PC-3 (cell line): Measurements from ENCODE around the gene SLC43A3. TPM values are rescaled to one million over a fixed set of nuclear protein-coding genes. Genes with fewer than 3 reads are reported as not detected.

Experiments
- ATAC-seq: fragments of 200-7000 bp; cut with Tn5 transposase; 2 replicates; pipeline ENCODE4 v1.9.1; 2020; ENCODE audit warnings: mild to moderate bottlenecking, moderate library complexity
- BruUV-seq: library from RNA; stranded (reverse); fragments of 400-500 nt; replicated peaks from 2 replicates; lab custom pipeline; 2021; lab: Mats Ljungman, UMichigan
- CTCF ChIA-PET: fragments of 300-600 bp; sonication (Branson Sonifier 250); formaldehyde crosslinking; loops from one replicate; lab custom pipeline; 2022; ENCODE audit warnings: antibody characterized with exemption; lab: Charles Lee
- POLR2A ChIA-PET: fragments of 300-600 bp; sonication (Branson Sonifier 250); formaldehyde crosslinking; loops from one replicate; lab custom pipeline; 2022; ENCODE audit warnings: antibody characterized with exemption; ENCODE audit not compliant: unreplicated experiment; lab: Charles Lee
- DNase-seq: peaks from one replicate; pipeline ENCODE4 v3.0.0-alpha.2; 2015
- H2AFZ ChIP-seq: fragments of 300-600 bp; sonication (generic); 2 replicates; pipeline ENCODE4 v1.6.0; 2016; ENCODE audit warnings: antibody characterized with exemption, low read length
- H3F3A ChIP-seq: fragments of 300-600 bp; sonication (generic); one replicate; pipeline ENCODE4 v1.6.0; 2017; ENCODE audit warnings: antibody characterized with exemption, low read length, control low read depth, mild to moderate bottlenecking; ENCODE audit not compliant: unreplicated experiment
- H3K27ac ChIP-seq: fragments of 300-600 bp; sonication (generic); 2 replicates; pipeline ENCODE4 v1.5.1; 2016; ENCODE audit warnings: mild to moderate bottlenecking, low read length
- H3K27me3 ChIP-seq: fragments of 300-600 bp; sonication (generic); 2 replicates; pipeline ENCODE4 v1.6.1; 2016; ENCODE audit warnings: low read length, mixed read lengths
- H3K36me3 ChIP-seq: fragments of 300-600 bp; sonication (generic); 2 replicates; pipeline ENCODE4 v1.6.1; 2016; ENCODE audit warnings: low read depth, mixed run types, low read length, mixed read lengths
- H3K4me1 ChIP-seq: fragments of 300-600 bp; sonication (generic); 2 replicates; pipeline ENCODE4 v1.5.1; 2016; ENCODE audit warnings: low read length; ENCODE audit not compliant: insufficient read depth
- H3K4me2 ChIP-seq: fragments of 300-600 bp; sonication (generic); 2 replicates; pipeline ENCODE4 v1.6.0; 2016; ENCODE audit warnings: low read length
- H3K4me3 ChIP-seq: fragments of 300-600 bp; sonication (generic); 2 replicates; pipeline ENCODE4 v1.5.1; 2016; ENCODE audit warnings: mild to moderate bottlenecking, low read length, mixed read lengths
- H3K79me2 ChIP-seq: fragments of 300-600 bp; sonication (generic); 2 replicates; pipeline ENCODE4 v1.6.1; 2017; ENCODE audit warnings: low read length, mixed read lengths
- H3K9ac ChIP-seq: fragments of 300-600 bp; sonication (generic); 2 replicates; pipeline ENCODE4 v1.6.0; 2016; ENCODE audit warnings: mild to moderate bottlenecking, low read length
- H3K9me2 ChIP-seq: fragments of 300-600 bp; sonication (generic); replicated peaks from 2 replicates; pipeline ENCODE4 v1.6.1; 2016; ENCODE audit warnings: mixed run types, low read length, mixed read lengths
- H3K9me3 ChIP-seq: fragments of 300-600 bp; sonication (generic); 2 replicates; pipeline ENCODE4 v1.6.1; 2016; ENCODE audit warnings: low read length, mixed read lengths
- H4K20me1 ChIP-seq: fragments of 300-600 bp; sonication (generic); 2 replicates; pipeline ENCODE4 v1.6.1; 2016; ENCODE audit warnings: low read length, mixed read lengths
- CTCF ChIP-seq: fragments of 300-600 bp; sonication (generic); conservative IDR thresholded peaks from 2 replicates; pipeline ENCODE4 v1.5.1; 2017; ENCODE audit warnings: antibody characterized with exemption, low read depth, mild to moderate bottlenecking, low read length
- EZH2 ChIP-seq: fragments of 300-600 bp; sonication (generic); IDR thresholded peaks from one replicate; pipeline ENCODE4 v1.6.1; 2017; ENCODE audit warnings: antibody characterized with exemption, mild to moderate bottlenecking, low read length; ENCODE audit not compliant: unreplicated experiment
- EZH2phosphoT487 ChIP-seq: fragments of 300-600 bp; sonication (generic); IDR thresholded peaks from 2 replicates; pipeline ENCODE4 v1.6.1; 2018; ENCODE audit warnings: mild to moderate bottlenecking, antibody characterized with exemption, low read length, borderline replicate concordance
- intact Hi-C: fragments of 100-400 bp; cut with micrococcal nuclease; formaldehyde crosslinking; loops from 2 replicates; pipeline ENCODE4 v1.9.0; 2023
- total RNA-seq: library from RNA; depleted of rRNA; stranded (reverse); fragments of >200 nt; gene quantifications from 2 replicates; pipeline ENCODE4 v1.2.3, GENCODE V29; 2014

SLC43A3 gene
- total RNA-seq, 1 experiment from 2014 or later, result 35.0 TPM

- Histone ChIP-seq H4K20me1 (no peaks in the 10 kb centered on the region), H3K79me2 (peaks cover 9% of the 10 kb centered on the region), H2AFZ (no peak overlapping the region), H3K4me3 (no peak overlapping the region), H3F3A (no peaks in the 10 kb centered on the region), H3K9me2 (no peaks in the 10 kb centered on the region), H3K4me1 (peaks cover 21% of the 10 kb centered on the region), H3K4me2 (no peak overlapping the region), H3K9ac (no peak overlapping the region), H3K36me3 (0 out of 2 replicates have a peak, but pooled peaks cover 4% of the 10 kb centered on the region), H3K27me3 (no peaks in the 10 kb centered on the region), H3K9me3 (no peaks in the 10 kb centered on the region), H3K27ac (no peak overlapping the region)
- ATAC-seq (no peak), DNase-seq (no peak)
- intact Hi-C loops, result no loop called here
- no TSS peak for BruUV-seq
- ChIA-PET POLR2A (no interaction called here), CTCF (no interaction called here)
- TF ChIP-seq EZH2 (no peak), CTCF (no peak), EZH2phosphoT487 (no peak)
These were observed 5.9 kb downstream of the SLC43A3 start for GRCh38 chr11:57421066-57421465.

DNA sequence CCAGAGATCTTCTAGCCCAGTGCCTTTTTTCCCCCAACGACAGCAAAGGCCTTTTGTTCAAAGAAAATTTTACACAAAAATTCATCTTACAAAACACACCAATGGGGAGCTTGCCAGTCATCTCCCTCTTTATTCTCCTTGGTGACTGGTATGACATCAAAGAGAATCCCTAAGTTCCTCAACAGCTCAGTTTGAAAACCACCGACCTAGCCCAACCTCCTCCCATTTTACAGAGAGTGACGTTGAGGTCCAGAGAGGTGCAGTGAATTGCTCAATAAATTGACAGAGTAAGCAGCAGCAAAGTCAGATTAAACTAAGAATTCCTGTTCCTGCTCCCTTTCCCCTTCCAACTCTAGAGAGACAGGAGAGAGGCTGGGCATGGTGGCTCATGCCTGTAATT is 7.8 kb downstream of the SLC43A3 start:
- Histone ChIP-seq H3K27me3 (no peaks in the 10 kb centered on the region), H4K20me1 (no peaks in the 10 kb centered on the region), H3K4me1 (peaks cover 2% of the 10 kb centered on the region; the same call in 1 of the 2 replicates), H2AFZ (no peak overlapping the region), H3K9ac (no peak overlapping the region), H3K9me2 (no peaks in the 10 kb centered on the region), H3K4me3 (no peak overlapping the region), H3K4me2 (no peak overlapping the region), H3K9me3 (no peaks in the 10 kb centered on the region), H3K27ac (no peak overlapping the region), H3F3A (no peaks in the 10 kb centered on the region), H3K79me2 (no peaks in the 10 kb centered on the region), H3K36me3 (0 out of 2 replicates have a peak, but pooled peaks cover 8% of the 10 kb centered on the region)
- no peak for DNase-seq
- POLR2A ChIA-PET, result no interaction called here
- no TSS peak for BruUV-seq
- intact Hi-C loops, result no loop called here
- CTCF ChIA-PET, result no interaction called here
- ATAC-seq, result no peak
- TF ChIP-seq EZH2phosphoT487, result no peak

- no peaks in the 10 kb centered on the region for H3K79me2 ChIP-seq
- DNase-seq, result no peak
- H3K4me1 ChIP-seq, result no peaks in the 10 kb centered on the region
- no peak overlapping the region for H3K4me2 ChIP-seq
- H3K27ac ChIP-seq, result no peak overlapping the region
- no peak overlapping the region for H3K9ac ChIP-seq
- no peak overlapping the region for H2AFZ ChIP-seq
- POLR2A ChIA-PET, result no interaction called here
- 0 out of 2 replicates have a peak, but pooled peaks cover 8% of the 10 kb centered on the region for H3K36me3 ChIP-seq
- H3F3A ChIP-seq, result no peaks in the 10 kb centered on the region
- no peaks in the 10 kb centered on the region for H4K20me1 ChIP-seq
- no TSS peak for BruUV-seq
- H3K9me2 ChIP-seq, result no peaks in the 10 kb centered on the region
- intact Hi-C loops, result no loop called here
- H3K4me3 ChIP-seq, result no peak overlapping the region
- no peak for TF ChIP-seq CTCF
- TF ChIP-seq EZH2, result no peak
- no peak for TF ChIP-seq EZH2phosphoT487
- H3K9me3 ChIP-seq, result no peaks in the 10 kb centered on the region
- ATAC-seq, result no peak
- CTCF ChIA-PET, result no interaction called here
- no peaks in the 10 kb centered on the region for H3K27me3 ChIP-seq
These were observed 8.8 kb downstream of the SLC43A3 start for GRCh38 chr11:57418131-57418530.
